IMR-90 (cell line): Measurements from ENCODE around the gene MUC20. TPM values are rescaled to one million over a fixed set of nuclear protein-coding genes. Genes with fewer than 3 reads are reported as not detected.
"Not testable (repeated sequence)": the region's sequence is repeated elsewhere in the genome, so short reads cannot be mapped to it uniquely, and the experiment has no call there.

Experiments
- ATAC-seq: fragments of 200-7000 bp; cut with Tn5 transposase; 2 replicates; pipeline ENCODE4 v1.9.1; 2020; ENCODE audit warnings: low read depth, mild to moderate bottlenecking, moderate library complexity
- BruUV-seq: library from RNA; stranded (reverse); fragments of 400-500 nt; replicated peaks from 2 replicates; lab custom pipeline; 2021; lab: Mats Ljungman, UMichigan
- CTCF ChIA-PET: fragments of 300-600 bp; formaldehyde crosslinking; extraction: SDS; loops from one replicate; lab custom pipeline; 2021; ENCODE audit warnings: antibody characterized with exemption; lab: Yijun Ruan, JAX
- POLR2A ChIA-PET: fragments of 300-600 bp; sonication (Branson Sonifier 250); formaldehyde crosslinking; loops from one replicate; lab custom pipeline; 2022; ENCODE audit warnings: antibody characterized with exemption; ENCODE audit not compliant: unreplicated experiment; lab: Charles Lee
- DNase-seq: peaks from one replicate; pipeline ENCODE4 v3.0.0; 2013
- H2AFZ ChIP-seq: replicated peaks from 2 replicates; pipeline ENCODE3; 2013; ENCODE audit warnings: low read length, mild to moderate bottlenecking; ENCODE audit not compliant: poor library complexity
- H2AK5ac ChIP-seq: 2 replicates; pipeline ENCODE4 v1.6.1; 2013; ENCODE audit warnings: low read depth, low read length, inconsistent platforms
- H2AK9ac ChIP-seq: replicated peaks from 2 replicates; pipeline ENCODE3; 2013; ENCODE audit warnings: mild to moderate bottlenecking, low read depth, low read length, moderate library complexity; ENCODE audit not compliant: poor library complexity
- H2BK120ac ChIP-seq: 2 replicates; pipeline ENCODE4 v1.6.1; 2013; ENCODE audit warnings: low read depth, low read length, inconsistent platforms
- H2BK15ac ChIP-seq: 3 replicates; pipeline ENCODE4 v1.6.1; 2013; ENCODE audit warnings: low read depth, low read length, inconsistent platforms
- H2BK20ac ChIP-seq: 2 replicates; pipeline ENCODE4 v1.6.1; 2013; ENCODE audit warnings: low read depth, mild to moderate bottlenecking, inconsistent platforms, low read length, moderate library complexity
- H2BK5ac ChIP-seq: 2 replicates; pipeline ENCODE4 v1.6.1; 2013; ENCODE audit warnings: mild to moderate bottlenecking, low read depth, low read length, inconsistent platforms; ENCODE audit not compliant: poor library complexity, severe bottlenecking
- H3K14ac ChIP-seq: replicated peaks from 2 replicates; pipeline ENCODE4 v1.6.1; 2013; ENCODE audit warnings: low read depth, low read length, inconsistent platforms
- H3K18ac ChIP-seq: 2 replicates; pipeline ENCODE4 v1.6.1; 2013; ENCODE audit warnings: low read depth, low read length, control low read depth
- H3K23ac ChIP-seq: 2 replicates; pipeline ENCODE4 v1.6.1; 2013; ENCODE audit warnings: low read depth, low read length, inconsistent platforms
- H3K27ac ChIP-seq: 2 replicates; pipeline ENCODE4 v1.5.1; 2013; ENCODE audit warnings: mild to moderate bottlenecking, control low read depth, low read length; ENCODE audit not compliant: insufficient read depth
- H3K27me3 ChIP-seq: 2 replicates; pipeline ENCODE4 v1.6.1; 2013; ENCODE audit warnings: low read length; ENCODE audit not compliant: control insufficient read depth, insufficient read depth
- H3K36me3 ChIP-seq: 2 replicates; pipeline ENCODE4 v1.6.1; 2013; ENCODE audit warnings: low read length, mixed read lengths; ENCODE audit not compliant: control insufficient read depth, insufficient read depth
- H3K4ac ChIP-seq: 2 replicates; pipeline ENCODE4 v1.6.1; 2013; ENCODE audit warnings: low read depth, low read length, inconsistent platforms
- H3K4me1 ChIP-seq: 2 replicates; pipeline ENCODE4 v1.6.1; 2013; ENCODE audit warnings: low read length, mixed read lengths; ENCODE audit not compliant: control insufficient read depth, insufficient read depth
- H3K4me2 ChIP-seq: 2 replicates; pipeline ENCODE4 v1.6.1; 2013; ENCODE audit warnings: low read depth, mild to moderate bottlenecking, control low read depth, low read length, moderate library complexity
- H3K4me3 ChIP-seq: 2 replicates; pipeline ENCODE4 v1.5.1; 2013; ENCODE audit warnings: low read depth, mild to moderate bottlenecking, control low read depth, low read length, moderate library complexity; ENCODE audit not compliant: insufficient read depth
- H3K56ac ChIP-seq: 2 replicates; pipeline ENCODE4 v1.6.1; 2013; ENCODE audit warnings: low read length, inconsistent platforms; ENCODE audit not compliant: insufficient read depth; ENCODE audit errors: extremely low read depth
- H3K79me1 ChIP-seq, 2 experiments: 2 replicates each; pipeline ENCODE4 v1.6.1; 2013; ENCODE audit warnings: low read length in 2 of 2, inconsistent platforms in 1 of 2, low read depth in 1 of 2
- H3K9ac ChIP-seq: 2 replicates; pipeline ENCODE4 v1.6.1; 2013; ENCODE audit warnings: low read depth, low read length, control low read depth
- H3K9me1 ChIP-seq: 2 replicates; pipeline ENCODE4 v1.6.1; 2013; ENCODE audit warnings: low read length, inconsistent platforms; ENCODE audit not compliant: insufficient read depth
- H3K9me3 ChIP-seq: 2 replicates; pipeline ENCODE4 v1.6.1; 2013; ENCODE audit warnings: low read length; ENCODE audit not compliant: control insufficient read depth, insufficient read depth
- H4K20me1 ChIP-seq: 2 replicates; pipeline ENCODE4 v1.6.1; 2013; ENCODE audit warnings: low read length, inconsistent platforms; ENCODE audit not compliant: insufficient read depth
- H4K5ac ChIP-seq: 2 replicates; pipeline ENCODE4 v1.6.1; 2013; ENCODE audit warnings: mild to moderate bottlenecking, low read depth, low read length, control low read depth
- H4K8ac ChIP-seq, 2 experiments: 2 replicates each; pipeline ENCODE4 v1.6.1; 2013; ENCODE audit warnings: low read depth in 2 of 2, low read length in 2 of 2, control low read depth in 1 of 2, inconsistent platforms in 1 of 2
- H4K91ac ChIP-seq: 2 replicates; pipeline ENCODE4 v1.6.1; 2013; ENCODE audit warnings: low read depth, low read length, inconsistent platforms; ENCODE audit not compliant: insufficient read depth
- WGBS, 2 experiments: methylation state at CpG; one replicate each; pipeline versions ENCODE4 v1.1.5 to v1.1.7; 2013; ENCODE audit warnings: missing lambda C conversion rate in 2 of 2; ENCODE audit not compliant: insufficient read length in 1 of 2; ENCODE audit errors: extremely low coverage in 2 of 2; 5-methylcytosine and 5-hydroxymethylcytosine counted together
- dilution Hi-C: fragments of 300-500 bp; cut with HindIII; formaldehyde crosslinking; loops from one replicate; pipeline ENCODE4 v1.14.3; 2018; ENCODE audit warnings: low sequenced_read_pairs; ENCODE audit not compliant: unreplicated experiment
- in situ Hi-C: fragments of 300-500 bp; cut with MboI; formaldehyde crosslinking; loops from 3 replicates; pipeline ENCODE4 v1.14.3; 2019; ENCODE audit warnings: low sequenced_read_pairs, inconsistent platforms, mixed read lengths
- intact Hi-C: fragments of 100-400 bp; cut with micrococcal nuclease; formaldehyde crosslinking; loops from 2 replicates; pipeline ENCODE4 v1.10.0; 2022
- polyA plus RNA-seq, 3 experiments: library from polyadenylated mRNA; depleted of rRNA; stranded (reverse); fragments of >200 nt; gene quantifications; 2 replicates each; pipeline ENCODE4 v1.2.3, GENCODE V29; 2012; ENCODE audit warnings: low replicate concordance in 1 of 3
- total RNA-seq: library from RNA; depleted of rRNA; stranded (reverse); fragments of >200 nt; gene quantifications from 2 replicates; pipeline ENCODE4 v1.2.3, GENCODE V29; 2012

MUC20 gene
- total and polyA plus RNA-seq, 2 of the 4 experiments (the other 2 are of a cell fraction): 0.12 TPM; not detected in 1

DNA sequence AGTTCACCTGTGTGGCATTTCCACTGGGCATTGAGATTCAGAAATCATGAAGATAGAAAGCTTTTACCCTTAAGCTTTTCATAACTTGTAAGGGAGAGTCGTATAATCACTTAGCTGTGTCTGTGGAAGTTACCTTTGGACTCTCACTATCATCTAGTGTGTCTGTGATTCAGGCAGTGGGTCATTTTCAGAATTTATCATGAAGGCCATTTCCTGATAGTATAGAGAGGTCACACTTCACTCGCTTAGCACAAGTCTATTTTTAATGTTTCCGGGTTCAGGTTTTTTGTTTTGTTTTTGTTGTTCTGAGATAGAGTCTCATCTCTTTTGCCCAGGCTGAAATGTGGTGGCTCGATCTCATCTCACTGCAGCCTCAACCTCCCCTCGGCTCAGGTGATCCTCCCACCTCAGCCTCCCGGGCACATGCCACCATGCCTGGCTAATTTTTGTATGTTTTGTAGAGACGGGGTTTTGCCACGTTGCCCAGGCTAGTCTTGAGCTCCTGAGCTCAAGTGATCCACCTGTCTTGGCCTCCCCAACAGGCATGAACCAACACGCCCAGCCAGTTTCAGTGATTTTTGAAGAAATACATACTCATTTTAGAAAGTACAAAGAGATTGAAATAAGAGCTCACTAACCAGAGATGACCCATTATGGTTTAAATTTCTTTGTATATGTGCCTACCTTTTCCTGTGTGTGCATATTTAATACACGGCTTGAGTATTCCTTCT is 36.1 kb upstream of the MUC20 start:
- intact Hi-C loops (loop anchor here (10.0 kb wide), 1 partner anchor 280 kb away; no protein-coding TSS in a partner anchor), in situ Hi-C loops (loop anchor here (25.0 kb wide), 1 partner anchor 278 kb away; no protein-coding TSS in a partner anchor)
- H4K20me1 ChIP-seq, BruUV-seq, H3K9me1 ChIP-seq, H4K5ac ChIP-seq, H2AK9ac ChIP-seq, H3K23ac ChIP-seq, H4K8ac ChIP-seq, H2BK5ac ChIP-seq, H3K27ac ChIP-seq, H3K4me3 ChIP-seq, H3K9ac ChIP-seq, dilution Hi-C loops, H3K18ac ChIP-seq, H2BK20ac ChIP-seq, H3K4me1 ChIP-seq, H3K56ac ChIP-seq, H2AK5ac ChIP-seq, H3K79me1 ChIP-seq, POLR2A ChIA-PET, H2BK15ac ChIP-seq, H4K91ac ChIP-seq, H3K4me2 ChIP-seq, H3K27me3 ChIP-seq, H3K9me3 ChIP-seq, H2BK120ac ChIP-seq, H2AFZ ChIP-seq, H3K14ac ChIP-seq, ATAC-seq, H3K4ac ChIP-seq, DNase-seq, CTCF ChIA-PET: not testable (repeated sequence)
- no CpG with 5 or more reads among the region's 10 CpGs for WGBS, 2 experiments
- H3K36me3 ChIP-seq: peaks cover 25% of the 10 kb centered on the region

DNA sequence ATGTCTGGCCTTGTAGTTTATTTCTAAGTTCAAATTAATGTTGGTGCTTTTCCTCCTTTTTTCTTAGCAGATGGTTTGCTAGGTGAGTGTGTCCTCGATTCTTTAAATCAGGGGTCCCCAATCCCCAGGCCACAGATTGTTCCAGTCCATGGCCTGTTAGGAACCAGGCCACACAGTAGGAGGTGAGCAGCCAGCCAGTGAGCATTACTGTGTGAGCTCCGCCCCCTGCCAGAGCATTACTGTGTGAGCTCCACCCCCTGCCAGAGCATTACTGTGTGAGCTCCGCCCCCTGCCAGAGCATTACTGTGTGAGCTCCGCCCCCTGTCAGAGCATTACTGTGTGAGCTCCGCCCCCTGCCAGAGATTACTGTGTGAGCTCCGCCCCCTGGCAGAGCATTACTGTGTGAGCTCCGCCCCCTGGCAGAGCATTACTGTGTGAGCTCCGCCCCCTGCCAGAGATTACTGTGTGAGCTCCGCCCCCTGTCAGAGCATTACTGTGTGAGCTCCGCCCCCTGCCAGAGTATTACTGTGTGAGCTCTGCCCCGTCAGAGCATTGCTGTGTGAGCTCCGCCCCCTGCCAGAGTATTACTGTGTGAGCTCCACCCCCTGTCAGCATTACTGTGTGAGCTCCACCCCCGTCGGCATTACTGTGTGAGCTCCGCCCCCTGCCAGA is 34.1 kb upstream of the MUC20 start:
- H3K4me1 ChIP-seq, H3K9ac ChIP-seq, H3K27me3 ChIP-seq, dilution Hi-C loops, H2AK5ac ChIP-seq, BruUV-seq, POLR2A ChIA-PET, H3K9me3 ChIP-seq, H3K56ac ChIP-seq, DNase-seq, ATAC-seq, H2AK9ac ChIP-seq, H2BK5ac ChIP-seq, H3K14ac ChIP-seq, H3K79me1 ChIP-seq, H3K4ac ChIP-seq, H3K23ac ChIP-seq, H4K91ac ChIP-seq, H4K20me1 ChIP-seq, H3K18ac ChIP-seq, H3K27ac ChIP-seq, CTCF ChIA-PET, H4K8ac ChIP-seq, H4K5ac ChIP-seq, H3K4me2 ChIP-seq, H2BK20ac ChIP-seq, H2BK120ac ChIP-seq, H3K9me1 ChIP-seq, H2AFZ ChIP-seq, H3K4me3 ChIP-seq, H2BK15ac ChIP-seq: not testable (repeated sequence)
- in situ Hi-C loops: loop anchor here (25.0 kb wide), 1 partner anchor 276 kb away; no protein-coding TSS in a partner anchor
- 100% methylated on average over 2 of the region's 15 CpGs; no CpG with 5 or more reads in 1 of the 2 experiments for WGBS, 2 experiments
- H3K36me3 ChIP-seq: peaks cover 23% of the 10 kb centered on the region
- intact Hi-C loops: loop anchor here (10.0 kb wide), 1 partner anchor 278 kb away; no protein-coding TSS in a partner anchor
